C4-2B (cell line): ENCODE results near the gene TSSC4.

Experiments
- CTCF ChIP-seq: fragments of 450-650 bp; conservative IDR thresholded peaks from 2 replicates; pipeline ENCODE4 v1.5.1; 2017; ENCODE audit warnings: mild to moderate bottlenecking
- ZFX ChIP-seq: fragments of 450-650 bp; IDR thresholded peaks from 2 replicates; pipeline ENCODE4 v1.6.1; 2017

- peak; percentile 74 for TF ChIP-seq CTCF
- TF ChIP-seq ZFX = no peak
These were observed 19.3 kb downstream of the TSSC4 start for GRCh38 chr11:2419638-2420501.
